KOPT-K1 (cell line): ENCODE results near the gene AMBRA1.

Experiments used
- H3K27ac ChIP-seq: fragments of 200-600 bp; sonication (generic); 2 replicates; pipeline ENCODE4 v1.5.1; 2016; ENCODE audit warnings: antibody characterized with exemption, mild to moderate bottlenecking, low read depth, low read length; ENCODE audit not compliant: poor library complexity, severe bottlenecking
- H3K36me3 ChIP-seq: fragments of 200-600 bp; sonication (generic); 2 replicates; pipeline ENCODE4 v1.5.1; 2017; ENCODE audit warnings: antibody characterized with exemption, mild to moderate bottlenecking, low read length, moderate library complexity; ENCODE audit not compliant: insufficient read depth
- H3K9me3 ChIP-seq: fragments of 200-600 bp; sonication (generic); 2 replicates; pipeline ENCODE4 v1.5.1; 2017; ENCODE audit warnings: antibody characterized with exemption, low read length, mild to moderate bottlenecking; ENCODE audit not compliant: insufficient read depth, poor library complexity, severe bottlenecking

Gene AMBRA1, protein sequence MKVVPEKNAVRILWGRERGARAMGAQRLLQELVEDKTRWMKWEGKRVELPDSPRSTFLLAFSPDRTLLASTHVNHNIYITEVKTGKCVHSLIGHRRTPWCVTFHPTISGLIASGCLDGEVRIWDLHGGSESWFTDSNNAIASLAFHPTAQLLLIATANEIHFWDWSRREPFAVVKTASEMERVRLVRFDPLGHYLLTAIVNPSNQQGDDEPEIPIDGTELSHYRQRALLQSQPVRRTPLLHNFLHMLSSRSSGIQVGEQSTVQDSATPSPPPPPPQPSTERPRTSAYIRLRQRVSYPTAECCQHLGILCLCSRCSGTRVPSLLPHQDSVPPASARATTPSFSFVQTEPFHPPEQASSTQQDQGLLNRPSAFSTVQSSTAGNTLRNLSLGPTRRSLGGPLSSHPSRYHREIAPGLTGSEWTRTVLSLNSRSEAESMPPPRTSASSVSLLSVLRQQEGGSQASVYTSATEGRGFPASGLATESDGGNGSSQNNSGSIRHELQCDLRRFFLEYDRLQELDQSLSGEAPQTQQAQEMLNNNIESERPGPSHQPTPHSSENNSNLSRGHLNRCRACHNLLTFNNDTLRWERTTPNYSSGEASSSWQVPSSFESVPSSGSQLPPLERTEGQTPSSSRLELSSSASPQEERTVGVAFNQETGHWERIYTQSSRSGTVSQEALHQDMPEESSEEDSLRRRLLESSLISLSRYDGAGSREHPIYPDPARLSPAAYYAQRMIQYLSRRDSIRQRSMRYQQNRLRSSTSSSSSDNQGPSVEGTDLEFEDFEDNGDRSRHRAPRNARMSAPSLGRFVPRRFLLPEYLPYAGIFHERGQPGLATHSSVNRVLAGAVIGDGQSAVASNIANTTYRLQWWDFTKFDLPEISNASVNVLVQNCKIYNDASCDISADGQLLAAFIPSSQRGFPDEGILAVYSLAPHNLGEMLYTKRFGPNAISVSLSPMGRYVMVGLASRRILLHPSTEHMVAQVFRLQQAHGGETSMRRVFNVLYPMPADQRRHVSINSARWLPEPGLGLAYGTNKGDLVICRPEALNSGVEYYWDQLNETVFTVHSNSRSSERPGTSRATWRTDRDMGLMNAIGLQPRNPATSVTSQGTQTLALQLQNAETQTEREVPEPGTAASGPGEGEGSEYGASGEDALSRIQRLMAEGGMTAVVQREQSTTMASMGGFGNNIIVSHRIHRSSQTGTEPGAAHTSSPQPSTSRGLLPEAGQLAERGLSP (N-terminal part only)

GRCh38 chr11:46593550-46594373, at the start of gene AMBRA1:
Gene AMBRA1 (minus strand): TSS chr11:46594023. CDS start chr11:46548380, 45,643 bp downstream.
- H3K9me3 ChIP-seq = no peaks in the 10 kb centered on the region
- peak within 1 kb of the TSS; percentile 78 for H3K27ac ChIP-seq
- no peaks in the 10 kb centered on the region for H3K36me3 ChIP-seq

GRCh38 chr11:46643531-46643930, 49.7 kb upstream of the AMBRA1 start:
- Histone ChIP-seq H3K27ac (no peak overlapping the region), H3K9me3 (no peaks in the 10 kb centered on the region), H3K36me3 (peaks cover 78% of the 10 kb centered on the region)

- Histone ChIP-seq H3K9me3 (no peaks in the 10 kb centered on the region), H3K27ac (no peak overlapping the region), H3K36me3 (peaks cover 71% of the 10 kb centered on the region)
Measured at GRCh38 chr11:46642627-46643335, 49.0 kb upstream of the AMBRA1 start.

DNA sequence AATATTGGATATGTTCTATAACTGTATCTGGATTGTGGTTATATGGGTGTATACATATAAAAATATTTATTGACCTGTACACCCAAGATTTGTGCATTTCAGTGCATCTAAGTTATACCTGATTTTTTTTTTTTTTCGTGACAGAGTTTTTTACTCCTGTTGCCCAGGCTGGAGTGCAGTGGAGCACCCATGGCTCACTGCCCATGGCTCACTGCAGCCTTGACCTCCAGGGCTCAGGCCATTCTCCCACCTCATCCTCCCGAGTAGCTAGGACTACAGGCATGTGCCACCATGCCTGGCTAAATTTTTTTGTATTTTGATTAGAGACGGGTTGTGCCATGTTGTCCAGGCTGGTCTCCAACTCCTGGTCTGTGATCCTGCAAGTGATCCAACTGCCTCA, 47.8 kb upstream of the AMBRA1 start:
- H3K36me3 ChIP-seq = peaks cover 65% of the 10 kb centered on the region
- H3K9me3 ChIP-seq = no peaks in the 10 kb centered on the region
- no peak overlapping the region for H3K27ac ChIP-seq

DNA sequence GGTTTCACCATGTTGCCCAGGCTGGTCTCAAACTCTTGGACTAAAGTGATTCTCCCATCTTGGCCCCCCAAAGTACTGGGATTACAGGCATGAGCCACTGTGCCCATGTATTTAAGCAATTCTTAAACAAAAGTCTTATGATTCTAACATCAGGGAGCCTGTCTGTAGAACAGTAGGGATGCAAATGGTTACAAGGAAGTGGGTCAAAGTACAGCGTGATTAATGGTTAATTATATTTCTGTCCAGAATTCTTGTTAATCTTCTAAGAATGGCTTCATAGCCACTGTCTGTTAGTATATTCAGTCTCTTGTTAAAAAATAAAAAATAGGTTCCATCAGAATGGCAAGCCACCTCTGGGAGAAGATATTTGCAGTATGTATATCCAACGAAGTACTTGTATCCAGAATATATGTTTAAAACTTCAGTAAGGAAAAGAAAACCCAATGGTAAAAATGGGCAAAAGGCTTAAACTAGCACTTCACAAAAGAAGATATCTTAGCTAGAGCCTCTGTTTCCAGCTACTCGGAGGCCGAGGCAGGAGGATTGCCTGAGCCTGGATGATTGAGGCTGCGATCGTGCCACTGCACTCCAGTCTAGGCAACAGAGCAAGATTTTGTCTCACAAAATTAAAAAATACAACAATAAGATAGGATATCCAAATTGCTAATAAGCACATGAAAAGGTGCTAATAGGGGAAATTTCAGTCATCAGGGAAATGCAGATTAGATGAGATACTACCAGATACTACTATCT, 46.4 kb upstream of the AMBRA1 start:
- Histone ChIP-seq H3K27ac (no peak overlapping the region), H3K36me3 (peaks cover 63% of the 10 kb centered on the region), H3K9me3 (no peaks in the 10 kb centered on the region)

DNA sequence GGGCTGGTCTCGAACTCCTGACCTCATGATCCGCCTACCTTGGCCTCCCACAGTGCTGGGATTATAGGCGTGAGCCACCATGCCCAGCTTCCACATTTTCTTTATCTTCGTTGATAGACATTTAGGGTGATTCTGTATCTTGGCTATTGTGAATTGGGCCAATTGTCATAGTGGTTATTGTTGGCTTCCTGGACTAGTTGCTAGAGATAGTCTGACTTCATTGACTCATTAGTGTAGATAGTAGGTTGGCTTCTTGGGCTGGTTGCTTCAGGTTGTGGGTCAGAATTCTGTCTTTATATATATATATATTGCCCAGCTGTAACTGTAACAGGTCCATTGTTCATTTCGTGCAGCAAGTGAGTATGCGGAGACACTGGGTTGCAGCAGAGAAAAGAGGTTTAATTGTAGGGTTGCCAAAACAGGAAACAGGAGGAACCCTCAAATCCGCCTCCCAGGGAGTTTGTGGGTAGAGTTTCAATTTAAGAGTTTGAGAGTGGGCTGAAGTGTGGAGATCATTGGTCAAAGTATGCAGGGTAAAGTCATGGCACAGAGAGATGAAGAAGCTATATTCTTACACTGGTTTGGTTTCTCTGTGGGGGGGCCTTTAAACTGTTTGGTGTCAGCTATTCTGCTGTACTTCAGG, 45.5 kb upstream of the AMBRA1 start:
- no peak overlapping the region for H3K27ac ChIP-seq
- peaks cover 56% of the 10 kb centered on the region for H3K36me3 ChIP-seq
- H3K9me3 ChIP-seq = no peaks in the 10 kb centered on the region

GRCh38 chr11:46637546-46637945, 43.7 kb upstream of the AMBRA1 start:
- Histone ChIP-seq H3K9me3 (no peaks in the 10 kb centered on the region), H3K27ac (no peak overlapping the region), H3K36me3 (peaks cover 46% of the 10 kb centered on the region)

GRCh38 chr11:46635557-46636139, 41.8 kb upstream of the AMBRA1 start:
- Histone ChIP-seq H3K27ac (no peak overlapping the region), H3K9me3 (no peaks in the 10 kb centered on the region), H3K36me3 (peaks cover 57% of the 10 kb centered on the region)

GRCh38 chr11:46633291-46634217, 39.7 kb upstream of the AMBRA1 start:
- no peaks in the 10 kb centered on the region for H3K9me3 ChIP-seq
- H3K27ac ChIP-seq = no peak overlapping the region
- H3K36me3 ChIP-seq = peaks cover 56% of the 10 kb centered on the region

DNA sequence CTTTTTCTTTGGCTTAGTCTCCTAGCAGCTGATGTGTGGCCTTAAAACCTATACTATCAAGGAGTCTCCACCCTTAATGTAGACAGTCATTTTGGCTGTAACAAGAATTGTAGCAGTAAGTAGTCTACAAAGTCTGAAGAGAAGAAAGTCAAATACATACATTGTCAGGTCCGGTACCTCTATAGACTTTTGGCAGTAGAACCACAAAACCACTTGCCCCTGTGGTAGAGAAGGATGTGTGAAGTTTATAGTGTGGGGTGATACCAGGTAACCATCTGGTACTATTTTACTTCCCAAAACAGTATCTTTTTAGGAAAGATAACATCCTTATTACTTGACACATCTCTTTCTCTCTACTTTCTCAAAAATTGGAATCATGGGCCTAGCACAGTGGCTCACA, 38.7 kb upstream of the AMBRA1 start:
- Histone ChIP-seq H3K36me3 (peaks cover 60% of the 10 kb centered on the region), H3K27ac (no peak overlapping the region), H3K9me3 (no peaks in the 10 kb centered on the region)

- no peaks in the 10 kb centered on the region for H3K9me3 ChIP-seq
- H3K36me3 ChIP-seq = peaks cover 61% of the 10 kb centered on the region
- H3K27ac ChIP-seq = no peak overlapping the region
Measured at GRCh38 chr11:46631676-46632075, 37.9 kb upstream of the AMBRA1 start.

- Histone ChIP-seq H3K9me3 (no peaks in the 10 kb centered on the region), H3K36me3 (peaks cover 63% of the 10 kb centered on the region), H3K27ac (no peak overlapping the region)
Measured at GRCh38 chr11:46630237-46630636, 36.4 kb upstream of the AMBRA1 start.
